HG02884 (cell line): ENCODE results near the gene TIE1.
"Not testable (repeated sequence)": the region's sequence is repeated elsewhere in the genome, so short reads cannot be mapped to it uniquely, and the experiment has no call there.

Experiments used
- ATAC-seq: cut with Tn5 transposase; IDR thresholded peaks from one replicate; pipeline ENCODE4 v1.9.1; 2021; ENCODE audit warnings: mild to moderate bottlenecking, moderate library complexity; ENCODE audit not compliant: unreplicated experiment

Gene TIE1

DNA sequence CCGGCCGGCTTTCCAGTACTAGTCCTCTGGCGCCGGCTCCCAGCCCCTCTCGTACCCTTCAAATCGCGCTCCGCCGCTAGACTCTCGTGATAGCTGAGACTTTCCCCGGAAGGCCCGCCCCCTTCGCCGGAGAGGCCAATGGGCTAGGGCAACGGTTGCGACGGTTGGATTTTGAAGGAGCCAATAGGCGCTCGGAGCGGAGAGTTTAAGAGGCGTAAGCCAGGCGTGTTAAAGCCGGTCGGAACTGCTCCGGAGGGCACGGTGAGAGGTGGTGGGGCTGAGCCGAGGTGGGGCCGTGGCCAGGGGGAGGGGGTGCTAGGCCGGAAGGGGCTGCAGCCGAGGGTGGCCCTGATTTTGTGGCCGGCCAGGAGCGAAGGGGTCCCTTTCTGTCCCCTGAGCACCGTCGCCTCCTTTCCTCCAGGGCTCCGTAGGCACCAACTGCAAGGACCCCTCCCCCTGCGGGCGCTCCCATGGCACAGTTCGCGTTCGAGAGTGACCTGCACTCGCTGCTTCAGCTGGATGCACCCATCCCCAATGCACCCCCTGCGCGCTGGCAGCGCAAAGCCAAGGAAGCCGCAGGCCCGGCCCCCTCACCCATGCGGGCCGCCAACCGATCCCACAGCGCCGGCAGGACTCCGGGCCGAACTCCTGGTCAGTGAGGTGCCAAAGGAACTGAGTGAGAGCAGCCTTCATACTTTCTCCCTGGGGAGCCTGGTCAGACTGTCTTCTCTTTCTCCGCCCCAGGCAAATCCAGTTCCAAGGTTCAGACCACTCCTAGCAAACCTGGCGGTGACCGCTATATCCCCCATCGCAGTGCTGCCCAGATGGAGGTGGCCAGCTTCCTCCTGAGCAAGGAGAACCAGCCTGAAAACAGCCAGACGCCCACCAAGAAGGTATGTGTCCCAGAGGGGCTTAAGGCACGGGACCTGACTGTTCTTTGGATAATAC is 58.2 kb downstream of the TIE1 start, which contains the start of gene CDC20:
CDC20 (plus strand) TSS at position 236 of the 948 bp plus-strand sequence; CDS start at position 471, 235 bp downstream.
- ATAC-seq = peak; percentile 93

GRCh38 chr1:43359696-43360095 is 58.9 kb downstream of the TIE1 start:
- no peak for ATAC-seq

DNA sequence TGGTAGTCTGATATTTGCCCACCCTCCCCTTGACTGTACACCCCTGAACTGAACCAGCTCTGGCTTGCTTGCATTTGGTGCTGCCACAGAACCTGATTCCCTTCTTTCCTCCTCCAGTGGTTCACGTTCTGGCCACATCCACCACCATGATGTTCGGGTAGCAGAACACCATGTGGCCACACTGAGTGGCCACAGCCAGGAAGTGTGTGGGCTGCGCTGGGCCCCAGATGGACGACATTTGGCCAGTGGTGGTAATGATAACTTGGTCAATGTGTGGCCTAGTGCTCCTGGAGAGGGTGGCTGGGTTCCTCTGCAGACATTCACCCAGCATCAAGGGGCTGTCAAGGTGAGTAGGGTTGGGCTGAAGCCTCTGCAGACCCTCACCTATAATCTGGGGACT is 59.8 kb downstream of the TIE1 start:
- ATAC-seq = no peak

GRCh38 chr1:43363283-43363934 is 62.6 kb downstream of the TIE1 start:
- ATAC-seq = no peak

DNA sequence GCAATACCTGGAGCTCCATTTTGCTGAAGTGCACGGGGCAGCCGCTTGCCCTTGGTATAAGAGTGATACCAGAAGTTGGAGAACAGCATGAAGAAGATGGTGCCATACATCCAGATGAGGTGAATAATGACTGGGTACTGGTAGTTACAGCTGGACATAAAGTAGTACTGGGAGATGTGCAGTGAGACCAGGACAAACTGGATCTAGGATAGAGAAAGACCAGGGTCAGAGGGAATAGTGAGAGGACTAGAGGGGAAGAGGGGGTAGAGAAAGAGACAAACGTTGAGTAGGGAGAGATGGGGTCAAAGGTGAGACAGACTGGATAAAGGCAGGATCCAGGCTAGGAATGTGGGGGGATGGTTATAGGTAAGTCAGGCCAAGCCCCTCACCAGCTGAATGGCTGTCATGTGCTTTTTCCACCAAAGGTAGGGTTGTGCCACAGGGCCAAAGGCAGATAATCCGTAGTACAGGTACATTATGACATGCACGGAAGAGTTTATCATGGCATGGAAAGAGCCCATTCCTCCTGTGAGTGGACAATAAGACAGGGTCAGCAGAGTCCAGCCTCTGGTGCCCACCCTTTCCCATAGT is 63.2 kb downstream of the TIE1 start:
- ATAC-seq = no peak

DNA sequence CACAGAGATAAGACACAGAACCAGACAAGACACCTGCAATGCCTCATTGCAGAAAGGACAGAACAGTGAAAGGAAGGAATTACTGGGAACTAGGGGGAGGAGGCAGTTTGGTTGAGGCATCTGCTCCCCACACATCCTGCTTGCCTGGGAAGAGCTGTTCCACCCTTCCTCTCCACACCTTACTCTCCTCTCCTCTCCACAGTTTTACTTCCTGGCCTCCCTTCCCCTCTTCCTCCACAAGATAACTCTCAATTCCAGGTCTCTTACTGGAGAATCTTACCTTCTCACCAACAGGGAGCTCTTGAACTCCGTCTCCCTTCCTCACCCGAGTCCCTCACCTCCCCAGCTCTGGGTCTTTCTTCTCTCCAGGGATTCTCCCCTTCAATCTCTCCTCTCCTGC is 64.9 kb downstream of the TIE1 start:
- ATAC-seq = no peak

DNA sequence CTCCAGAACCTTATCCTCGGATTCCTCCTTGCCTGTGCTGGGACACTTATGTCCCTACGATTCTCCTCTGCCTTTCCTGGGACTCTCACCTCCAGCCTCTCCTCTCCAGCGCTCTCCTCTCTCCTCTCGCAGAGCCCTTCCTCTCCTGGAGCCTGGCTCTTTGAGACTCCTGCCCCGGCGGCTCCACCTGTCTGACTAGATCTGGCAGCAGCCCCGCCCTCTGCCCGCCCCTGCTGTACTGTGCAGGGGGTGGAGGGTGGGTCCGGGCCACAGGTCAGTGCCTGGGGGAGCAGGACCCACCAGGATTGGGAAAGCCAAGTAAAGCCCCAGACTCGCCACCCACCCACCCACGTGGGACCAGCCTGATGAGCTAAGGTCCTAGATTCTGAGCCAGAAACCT is 65.4 kb downstream of the TIE1 start:
- no peak for ATAC-seq

- ATAC-seq = no peak
Observed at GRCh38 chr1:43366601-43367025, 65.8 kb downstream of the TIE1 start.

DNA sequence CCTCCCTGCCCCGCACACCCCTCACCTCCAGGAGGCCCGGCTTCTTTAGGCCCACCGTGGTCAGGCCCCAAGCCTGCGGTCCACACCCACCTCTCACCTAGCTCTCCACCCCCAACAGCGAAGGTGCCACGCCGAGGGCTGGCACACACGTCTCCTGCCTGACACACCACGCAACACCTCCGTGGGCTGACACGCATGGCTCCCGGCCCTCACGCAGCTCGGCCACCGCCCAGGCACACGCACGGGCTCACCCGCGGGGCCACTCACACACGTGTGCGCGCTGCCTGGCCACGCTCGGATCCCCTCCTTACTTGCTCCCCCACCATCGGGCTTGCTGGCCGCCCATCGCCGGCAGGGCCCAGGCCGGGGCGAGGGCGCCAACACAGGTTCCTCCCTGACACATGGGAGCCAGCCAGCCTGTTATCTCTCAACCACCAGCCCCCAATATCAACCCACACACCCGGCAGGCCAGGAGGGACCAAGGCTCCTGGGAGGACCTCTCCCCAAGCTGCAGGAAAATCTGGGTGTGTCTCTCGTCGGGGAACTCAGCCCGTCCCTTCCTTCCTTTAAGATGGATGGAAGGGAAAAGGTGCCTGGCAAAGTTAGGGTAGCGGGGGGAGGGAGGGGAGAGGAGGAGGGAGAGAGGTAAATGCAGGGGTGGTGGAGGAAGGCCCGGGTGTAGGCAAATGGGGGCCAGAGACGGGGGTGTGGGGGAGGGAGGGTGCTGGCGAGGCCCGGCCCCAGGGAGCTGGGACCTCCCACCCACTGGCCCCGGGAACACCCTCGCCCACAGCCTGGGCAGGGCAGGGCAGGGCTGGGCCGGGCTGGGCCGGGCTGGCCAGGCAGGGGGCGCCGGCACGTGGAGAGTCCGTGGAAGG is 66.5 kb downstream of the TIE1 start:
- peak; percentile 35 for ATAC-seq

GRCh38 chr1:43367904-43368645 is 67.3 kb downstream of the TIE1 start, which contains the start of gene ELOVL1:
ELOVL1 (minus strand) TSS chr1:43368011; CDS start chr1:43365609, 2,402 bp downstream.
- ATAC-seq = peak; percentile 60

DNA sequence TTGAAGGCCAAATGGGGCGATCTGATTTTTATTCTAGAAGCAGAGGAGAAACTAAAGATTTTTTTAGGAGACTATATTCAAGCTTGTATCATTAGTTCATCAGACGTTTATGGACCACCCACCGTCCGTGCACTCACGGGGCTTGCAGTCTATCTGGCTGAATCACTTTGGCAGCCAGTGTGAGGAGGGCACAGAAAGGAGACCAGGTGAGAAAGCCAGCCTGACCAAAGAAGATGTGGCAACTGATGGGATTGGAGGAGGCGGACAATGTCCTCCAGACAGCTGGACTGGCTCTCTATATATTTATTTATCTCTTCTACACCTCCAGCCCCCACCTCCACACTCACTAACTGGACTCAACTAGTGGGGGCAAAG is 67.9 kb downstream of the TIE1 start:
- no peak for ATAC-seq

DNA sequence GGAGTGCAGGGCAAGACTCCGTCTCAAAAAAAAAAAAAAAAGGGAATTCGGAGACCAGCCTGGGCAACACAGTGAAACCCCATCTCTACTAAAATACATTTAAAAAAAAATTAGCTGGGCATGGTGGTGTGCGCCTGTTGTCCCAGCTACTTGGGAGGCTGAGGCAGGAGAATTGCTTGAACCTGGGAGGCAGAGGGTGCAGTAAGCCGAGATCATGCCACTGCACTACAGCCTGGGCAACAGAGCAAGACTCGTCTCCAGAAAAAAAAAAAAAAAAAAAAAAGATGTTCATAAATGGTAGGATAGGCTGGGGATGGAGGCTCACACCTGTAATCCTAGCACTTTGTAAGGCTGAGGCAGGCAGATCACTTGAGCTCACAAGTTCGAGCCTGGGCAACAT is 69.0 kb downstream of the TIE1 start:
- not testable (repeated sequence) for ATAC-seq

DNA sequence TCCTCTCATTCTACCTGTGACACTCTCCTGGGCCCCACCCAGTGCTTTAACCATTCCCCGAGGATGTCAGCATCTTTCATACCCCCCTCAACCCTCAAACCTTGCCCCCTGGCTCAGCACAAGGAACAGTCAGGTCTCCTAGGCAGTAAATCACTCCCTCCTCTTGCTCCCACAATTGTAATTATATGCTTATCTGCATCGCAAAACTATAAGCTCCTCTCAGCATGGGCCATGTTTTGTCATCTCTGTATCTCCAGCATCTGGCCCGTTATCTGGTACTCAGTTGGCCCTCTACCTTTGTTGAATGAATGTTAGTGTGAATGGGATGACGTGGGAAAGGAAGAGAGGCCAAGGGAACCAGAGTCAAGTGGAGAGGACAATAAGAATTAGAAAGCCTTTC is 69.8 kb downstream of the TIE1 start:
- ATAC-seq = no peak

DNA sequence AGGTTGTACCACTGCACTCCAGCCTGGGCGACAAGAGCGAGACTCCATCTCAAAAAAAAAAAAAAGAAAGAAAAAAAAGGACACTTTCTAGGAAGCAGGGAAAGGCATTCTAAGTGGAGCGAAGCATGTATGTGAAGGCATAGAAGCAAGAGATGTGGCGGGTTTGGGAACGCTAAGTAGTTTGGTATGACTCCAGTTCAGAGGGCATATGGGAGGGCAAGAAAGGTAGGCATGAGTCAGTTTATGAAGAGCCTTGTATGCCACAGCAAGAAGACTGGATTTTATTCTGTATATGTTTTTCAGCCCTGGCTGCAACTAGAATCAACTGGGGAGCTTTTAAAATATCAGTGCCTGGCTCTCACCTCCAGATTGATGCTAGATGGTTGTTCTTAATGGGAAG is 71.4 kb downstream of the TIE1 start:
- no peak for ATAC-seq
